A549 (cell line): ENCODE data around the gene FAF1.

Experiments used
- CTCF ChIP-seq: fragments of >200 bp; sonication (Bioruptor Twin); formaldehyde crosslinking; IDR thresholded peaks from 3 replicates; pipeline ENCODE4 v1.5.1; 2016
- EP300 ChIP-seq, 2 experiments: fragments of >200 bp; sonication (Bioruptor Twin); formaldehyde crosslinking; IDR thresholded peaks; 2 replicates in 1 of 2; 3 replicates in 1 of 2; pipeline ENCODE4 v1.6.1; 2016 to 2017
- PBX3 ChIP-seq: IDR thresholded peaks from 2 replicates; pipeline ENCODE4 v1.6.1; 2012
- POLR2A ChIP-seq: IDR thresholded peaks from 2 replicates; pipeline ENCODE4 v1.6.1; 2012; ENCODE audit warnings: mild to moderate bottlenecking, low read length
- RAD21 ChIP-seq, 2 experiments: fragments of >200 bp in 1 of 2; sonication (Bioruptor Twin) in 1 of 2; formaldehyde crosslinking in 1 of 2; IDR thresholded peaks in 1 of 2; conservative IDR thresholded peaks in 1 of 2; 2 replicates in 1 of 2; 3 replicates in 1 of 2; pipeline ENCODE4 v1.6.1; 2012 to 2018; ENCODE audit warnings: inconsistent platforms in 1 of 2
- RFX5 ChIP-seq: fragments of 450-650 bp; IDR thresholded peaks from 2 replicates; pipeline ENCODE4 v1.7.1; 2014; ENCODE audit warnings: antibody characterized with exemption, mild to moderate bottlenecking, moderate library complexity
- ZC3H11A ChIP-seq: fragments of 450-650 bp; IDR thresholded peaks from 2 replicates; pipeline ENCODE4 v1.6.1; 2014; ENCODE audit warnings: antibody characterized with exemption, mild to moderate bottlenecking
- ZFP36 ChIP-seq: fragments of 450-650 bp; IDR thresholded peaks from 2 replicates; pipeline ENCODE4 v1.6.1; 2014; ENCODE audit warnings: borderline replicate concordance; ENCODE audit not compliant: partially characterized antibody

- TF ChIP-seq CTCF (no peak), PBX3 (no peak), POLR2A (no peak), ZC3H11A (no peak), EP300 (IDR thresholded peaks at IDR 0.05) (no peak), RFX5 (no peak), RAD21 (conservative IDR thresholded peaks at IDR 0.05 in 1 of 2, IDR thresholded peaks at IDR 0.05 in 1 of 2) (no peak), ZFP36 (no peak)
Measured at GRCh38 chr1:50568782-50569181, 391.3 kb downstream of the FAF1 start.
